IPS DF 4.7 (cell line): ENCODE measurements around the gene MBTPS1.

Experiments used
- DNase-seq: peaks from one replicate; pipeline ENCODE4 v3.0.0-alpha.2; 2013; ENCODE audit warnings: low spot score; ENCODE audit errors: extremely low read depth

Gene MBTPS1

GRCh38 chr16:84053237-84053636 lies 63.5 kb downstream of the MBTPS1 start:
- no peak for DNase-seq

DNA sequence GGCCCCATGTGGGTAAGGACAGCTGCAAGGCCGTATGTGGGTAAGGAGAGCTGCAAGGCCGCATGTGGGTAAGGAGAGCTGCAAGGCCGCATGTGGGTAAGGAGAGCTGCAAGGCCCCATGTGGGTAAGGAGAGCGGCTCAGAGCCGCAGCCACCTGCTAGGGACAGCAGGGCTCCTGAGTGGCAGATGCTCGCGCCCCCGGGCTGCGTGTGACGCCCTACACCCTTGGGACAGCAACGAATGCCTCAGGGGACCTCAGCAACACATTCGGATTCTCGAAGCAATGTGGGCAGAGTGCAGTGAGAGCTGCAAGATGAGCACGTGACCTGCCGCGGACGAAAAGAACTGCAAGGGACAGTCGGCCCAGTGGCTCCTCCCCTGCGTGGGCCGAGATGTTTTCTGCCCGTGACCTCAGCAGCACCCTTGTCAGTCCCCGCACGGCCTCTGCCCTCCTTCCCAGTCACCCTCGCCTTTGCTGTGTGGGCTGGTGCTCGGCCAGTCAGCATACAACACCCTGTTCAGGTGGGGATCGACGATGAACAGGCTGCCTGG lies 64.6 kb downstream of the MBTPS1 start:
- DNase-seq = no peak

DNA sequence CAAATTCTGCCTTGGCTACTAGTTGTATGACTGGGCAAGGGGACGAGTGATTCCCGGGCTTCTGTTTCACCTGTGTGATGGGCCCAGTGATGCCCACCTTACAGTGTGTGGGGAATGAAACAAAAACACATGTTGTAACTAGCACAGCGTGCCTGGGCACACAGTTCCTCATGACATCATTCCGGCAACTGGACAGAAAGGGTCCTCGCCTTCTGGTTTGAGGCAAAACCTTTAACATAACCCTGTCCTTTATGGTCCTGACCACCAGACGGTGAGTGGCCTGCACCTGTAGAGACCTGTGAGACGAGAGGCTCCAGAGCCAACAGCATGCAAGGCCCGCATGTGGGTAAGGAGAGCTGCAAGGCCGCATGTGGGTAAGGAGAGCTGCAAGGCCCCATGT lies 66.4 kb downstream of the MBTPS1 start:
- DNase-seq = no peak

DNA sequence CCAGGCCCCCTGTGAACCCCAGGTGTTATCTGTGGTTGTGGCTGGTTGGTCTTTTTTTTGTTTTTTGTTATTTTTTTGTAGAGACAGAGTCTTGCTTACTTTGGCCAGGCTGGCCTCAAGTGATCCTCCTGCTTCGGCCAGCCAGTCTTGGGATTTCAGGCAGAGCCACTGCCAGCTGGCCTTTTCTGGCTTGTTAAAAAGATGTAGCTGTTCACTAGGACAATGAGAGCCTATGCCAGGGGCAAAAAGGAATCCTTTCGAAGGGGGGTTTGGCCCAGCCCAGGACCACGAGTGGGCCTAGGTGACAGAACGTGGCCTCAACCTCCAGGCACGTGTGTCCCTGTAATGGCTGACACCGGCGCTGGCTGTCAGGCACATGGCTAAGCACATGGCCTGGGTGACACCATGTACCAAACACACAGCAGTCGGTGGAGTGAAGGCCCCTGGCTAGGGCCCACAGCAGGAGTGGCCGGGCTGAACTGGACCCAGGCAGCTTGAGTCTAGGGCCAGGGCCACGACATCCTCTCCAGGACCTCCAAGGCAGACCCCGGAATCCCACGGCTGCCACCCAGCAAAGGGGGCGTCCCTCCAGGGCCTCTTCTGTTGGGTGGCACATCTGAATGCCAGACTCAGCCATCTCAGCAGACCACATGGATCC lies 67.2 kb downstream of the MBTPS1 start:
- no peak for DNase-seq

- DNase-seq = no peak
Measured at GRCh38 chr16:84048871-84049270, 67.9 kb downstream of the MBTPS1 start.

DNA sequence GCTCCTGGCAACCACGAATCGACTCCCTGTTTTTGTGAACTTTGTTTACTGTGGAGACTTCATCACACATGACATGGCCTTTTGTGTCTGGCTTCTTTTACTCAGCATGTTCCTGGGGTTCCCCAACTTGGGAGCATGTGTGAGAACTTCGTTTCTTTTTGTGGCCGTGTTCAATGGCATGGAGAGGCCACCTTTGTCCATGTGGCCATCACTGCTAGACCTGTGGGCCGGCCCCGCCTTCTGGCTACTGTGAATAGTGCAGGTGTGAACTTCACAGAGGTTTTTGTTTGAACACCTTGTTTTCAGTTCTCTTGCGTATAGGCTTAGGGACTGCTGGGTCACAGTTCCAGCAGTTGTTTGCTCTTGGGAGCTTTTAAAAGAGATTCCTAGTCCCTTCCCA lies 68.5 kb downstream of the MBTPS1 start:
- DNase-seq = no peak

GRCh38 chr16:84047626-84048025 lies 69.1 kb downstream of the MBTPS1 start:
- DNase-seq = no peak

DNA sequence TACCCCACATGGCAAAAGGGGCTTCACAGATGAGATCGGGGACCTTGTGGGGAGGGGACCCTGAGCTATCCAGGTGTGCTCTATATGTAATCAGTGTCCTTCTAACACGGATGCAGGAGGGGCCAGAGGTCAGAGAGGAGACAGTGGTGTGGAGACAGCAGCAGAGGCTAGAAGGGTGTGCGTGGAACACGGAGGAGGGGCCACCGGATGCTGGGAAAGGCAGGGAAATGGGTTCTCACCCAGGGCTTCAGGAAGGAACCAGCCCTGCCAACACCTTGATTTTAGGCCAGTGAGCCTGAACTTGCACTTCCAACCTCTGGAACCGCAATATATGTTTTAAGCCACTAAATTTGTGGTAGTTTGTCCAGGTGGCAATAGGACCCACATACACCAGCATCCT lies 69.5 kb downstream of the MBTPS1 start:
- no peak for DNase-seq

GRCh38 chr16:84045818-84046470 lies 70.8 kb downstream of the MBTPS1 start:
- DNase-seq = no peak

GRCh38 chr16:84045001-84045817 lies 71.5 kb downstream of the MBTPS1 start:
- DNase-seq = no peak

DNA sequence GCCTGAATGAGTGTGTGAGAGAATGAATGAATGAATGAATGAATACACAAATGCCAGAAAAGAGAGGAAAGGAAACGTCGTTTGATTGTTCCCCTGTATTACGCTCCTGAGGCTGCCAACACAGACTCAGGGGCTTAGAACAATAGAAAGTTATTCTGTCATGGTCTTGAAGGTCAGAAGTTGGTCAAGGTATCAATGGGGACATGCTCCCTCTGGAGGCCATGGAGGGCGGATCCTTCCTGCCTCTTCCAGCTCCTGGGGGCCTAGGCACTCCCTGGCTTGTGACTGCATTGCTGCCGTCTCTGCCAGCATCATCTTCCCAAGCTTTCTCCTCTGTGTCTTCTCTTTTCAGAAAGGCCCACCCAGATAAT lies 72.6 kb downstream of the MBTPS1 start:
- no peak for DNase-seq

- DNase-seq = no peak
Measured at GRCh38 chr16:84043486-84044117, 73.1 kb downstream of the MBTPS1 start.

DNA sequence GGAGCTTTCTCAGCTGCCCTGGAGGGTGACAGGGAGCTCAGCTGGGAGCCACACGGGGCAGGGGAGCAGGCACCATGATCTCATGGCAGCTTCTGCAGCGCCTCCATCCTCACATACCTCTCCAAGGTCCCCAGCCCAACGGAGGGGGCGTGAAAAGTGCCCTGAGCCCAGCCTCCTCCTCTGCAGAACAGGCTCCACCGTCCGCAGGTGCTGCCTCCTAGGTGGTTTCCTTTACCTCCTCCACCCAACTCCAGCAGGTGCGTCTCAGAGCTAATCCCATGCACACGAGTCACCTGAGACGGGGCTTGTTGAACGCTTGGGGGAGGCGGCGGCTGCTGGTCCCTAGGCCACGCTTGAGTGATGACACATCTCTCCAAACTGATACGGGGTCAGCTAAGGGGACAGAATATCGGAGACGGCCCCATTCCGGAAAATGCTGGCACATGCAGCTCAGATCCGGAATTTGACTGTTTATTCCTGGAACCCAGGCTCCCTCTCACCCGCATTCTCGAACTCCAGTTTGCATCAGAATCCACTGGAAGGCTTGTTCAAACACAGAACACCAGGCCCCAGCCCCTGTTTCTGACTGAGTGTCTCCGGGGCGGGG lies 73.8 kb downstream of the MBTPS1 start:
- no peak for DNase-seq

DNA sequence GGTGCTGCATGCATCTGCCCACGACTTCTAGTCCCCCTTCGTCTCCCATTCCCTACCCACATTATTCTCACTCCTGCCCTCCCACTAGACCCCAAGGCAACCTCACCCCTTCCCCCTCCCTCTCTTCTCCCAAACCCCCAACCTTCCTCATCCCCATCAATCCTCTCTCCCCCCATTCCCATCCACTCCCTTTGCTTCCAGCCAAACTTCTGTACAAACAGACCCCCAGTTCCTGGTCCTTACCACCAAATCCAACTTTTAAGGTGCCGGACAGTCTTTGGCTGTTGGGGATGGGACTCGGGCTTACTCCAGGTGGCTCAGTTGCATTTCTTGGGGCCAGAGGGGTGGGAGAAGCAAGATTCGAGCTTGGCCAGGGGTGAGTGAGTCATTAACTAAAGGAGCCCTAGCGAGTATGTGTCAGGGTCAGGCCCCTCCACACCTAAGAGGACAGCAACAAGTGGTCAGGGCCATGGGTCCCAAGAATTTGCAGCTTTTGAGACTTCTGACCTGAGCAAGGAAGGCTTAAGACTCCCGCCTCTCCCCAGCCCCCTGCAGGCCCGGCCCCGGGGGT lies 74.3 kb downstream of the MBTPS1 start, which contains the start of gene SLC38A8:
Gene SLC38A8, minus strand, starts transcription at position 488 of the 571 bp plus-strand sequence. CDS start 638 bp downstream, outside the sequence.
- no peak for DNase-seq

DNA sequence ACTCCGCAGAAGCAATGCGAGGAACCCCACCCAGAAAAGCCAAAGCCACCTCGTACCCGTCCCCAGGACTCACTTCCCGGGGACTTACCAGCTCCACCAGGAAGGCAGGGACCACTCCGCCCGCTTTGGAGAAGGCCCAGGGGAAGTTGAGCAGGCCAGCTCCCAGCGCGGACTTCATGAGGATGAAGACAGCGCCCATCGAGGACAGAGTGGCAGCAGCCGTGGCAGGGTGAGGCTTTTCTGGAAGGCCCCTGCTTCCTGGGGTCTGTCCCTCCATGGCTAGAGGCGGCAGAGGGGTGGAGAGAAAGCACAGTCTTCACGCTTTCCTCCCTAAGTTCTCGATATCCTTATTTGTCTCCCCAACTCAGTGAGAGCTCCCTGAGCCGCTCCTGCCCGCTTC lies 74.9 kb downstream of the MBTPS1 start:
- DNase-seq = no peak

DNA sequence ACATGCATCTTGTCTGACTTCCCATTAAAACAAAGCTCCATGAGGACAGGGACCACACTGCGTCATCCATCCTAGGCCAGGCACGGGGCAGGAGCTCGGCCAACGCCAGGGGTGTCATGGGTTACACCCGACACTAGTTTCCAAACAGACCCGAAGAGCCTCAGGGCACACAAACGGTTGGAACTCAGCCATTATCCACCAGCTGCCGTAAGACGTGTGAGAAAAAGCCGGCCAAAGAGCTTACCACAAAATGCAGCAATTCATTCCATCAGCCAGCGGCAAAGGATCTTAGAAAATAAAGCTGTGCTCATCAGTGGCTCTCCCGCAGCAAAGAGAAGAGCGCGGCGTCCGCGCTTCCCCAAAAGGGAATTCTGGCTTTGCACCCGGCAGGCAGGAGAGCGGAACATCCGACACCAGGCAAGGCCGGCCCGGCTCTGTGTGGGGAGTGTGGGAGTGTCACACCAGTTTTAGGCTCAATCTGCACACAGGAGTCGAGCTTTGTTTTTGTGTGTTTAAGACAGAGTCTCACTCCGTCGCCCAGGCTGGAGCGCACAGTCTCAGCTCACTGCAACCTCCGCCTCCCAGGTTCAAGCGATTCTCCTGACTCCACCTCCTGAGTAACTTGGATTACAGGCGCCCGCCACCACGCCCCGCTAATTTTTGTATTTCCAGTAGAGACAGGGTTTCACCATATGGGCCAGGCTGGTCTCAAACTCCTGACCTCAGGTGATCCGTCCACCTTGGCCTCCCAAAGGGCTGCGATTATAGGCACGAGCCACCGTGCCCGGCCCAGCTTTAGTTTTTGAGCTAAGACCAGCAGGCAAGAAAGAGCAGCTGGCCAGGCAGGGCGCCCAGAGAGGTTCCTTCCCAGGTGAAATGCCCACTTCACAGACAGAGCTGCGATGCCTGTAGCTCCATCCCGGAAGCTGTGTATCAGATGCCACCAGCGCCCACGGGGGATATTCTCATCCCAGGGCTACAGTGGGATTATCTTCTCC lies 75.6 kb downstream of the MBTPS1 start:
- no peak for DNase-seq

GRCh38 chr16:84040226-84040822 lies 76.4 kb downstream of the MBTPS1 start:
- DNase-seq = no peak

DNA sequence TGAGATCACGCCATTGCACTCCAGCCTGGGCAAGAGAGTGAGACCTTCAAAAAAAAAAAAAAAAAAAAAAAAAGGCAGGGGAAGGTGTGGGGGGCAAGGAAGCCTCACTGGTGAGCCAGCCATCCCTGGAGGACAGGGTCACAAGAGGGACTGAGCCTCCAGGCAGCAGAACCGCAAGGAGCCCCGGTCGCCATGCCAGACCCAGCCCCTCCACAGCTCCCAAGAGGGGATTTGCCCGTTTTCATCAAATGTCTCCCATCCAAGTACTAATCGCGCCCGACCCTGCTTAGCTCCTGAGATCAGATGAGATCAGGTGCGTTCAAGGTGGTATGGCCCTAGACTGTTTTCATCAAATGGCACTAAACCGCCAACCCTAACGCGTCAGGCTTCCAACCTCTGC lies 77.0 kb downstream of the MBTPS1 start:
- DNase-seq = no peak

GRCh38 chr16:84038469-84038868 lies 78.3 kb downstream of the MBTPS1 start:
- DNase-seq = no peak
